Measurements from ENCODE around the gene GAN.
"Not testable (repeated sequence)": the region's sequence is repeated elsewhere in the genome, so short reads cannot be mapped to it uniquely, and the experiment has no call there.

GAN gene

DNA sequence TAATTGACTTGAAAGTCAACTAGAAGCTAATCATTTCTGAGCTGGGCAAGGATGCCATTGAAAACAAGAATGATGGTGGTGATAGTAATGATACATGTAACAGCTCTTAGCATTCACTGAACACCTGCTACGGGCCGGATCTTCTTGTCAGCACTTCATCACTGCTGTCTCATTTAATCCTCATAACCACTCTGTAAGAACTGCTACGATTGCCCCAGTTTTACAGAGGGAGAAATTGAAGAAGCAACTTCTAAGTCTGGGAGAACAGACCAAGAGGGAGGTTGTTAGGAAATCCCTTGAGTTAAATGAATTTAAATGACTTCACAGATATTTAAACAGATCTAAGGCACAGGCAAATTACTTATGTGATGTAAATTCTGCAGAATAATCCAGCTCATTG is 7.0 kb upstream of the GAN start:
- no peak for DNase-seq (ENCODE audit: low read depth in 1 of 2, low spot score in 1 of 2)

GRCh38 chr16:81310045-81310644 is 4.6 kb upstream of the GAN start:
- no peak for DNase-seq (ENCODE audit: low read depth in 1 of 2, low spot score in 1 of 2)

- no peak for DNase-seq (ENCODE audit: low read depth in 1 of 2, low spot score in 1 of 2)
Measured at GRCh38 chr16:81311762-81312161, 3.0 kb upstream of the GAN start.

- DNase-seq (ENCODE audit: low read depth in 1 of 2, low spot score in 1 of 2) = no peak
Measured at GRCh38 chr16:81313701-81314602, 810 bp upstream of the GAN start.

DNA sequence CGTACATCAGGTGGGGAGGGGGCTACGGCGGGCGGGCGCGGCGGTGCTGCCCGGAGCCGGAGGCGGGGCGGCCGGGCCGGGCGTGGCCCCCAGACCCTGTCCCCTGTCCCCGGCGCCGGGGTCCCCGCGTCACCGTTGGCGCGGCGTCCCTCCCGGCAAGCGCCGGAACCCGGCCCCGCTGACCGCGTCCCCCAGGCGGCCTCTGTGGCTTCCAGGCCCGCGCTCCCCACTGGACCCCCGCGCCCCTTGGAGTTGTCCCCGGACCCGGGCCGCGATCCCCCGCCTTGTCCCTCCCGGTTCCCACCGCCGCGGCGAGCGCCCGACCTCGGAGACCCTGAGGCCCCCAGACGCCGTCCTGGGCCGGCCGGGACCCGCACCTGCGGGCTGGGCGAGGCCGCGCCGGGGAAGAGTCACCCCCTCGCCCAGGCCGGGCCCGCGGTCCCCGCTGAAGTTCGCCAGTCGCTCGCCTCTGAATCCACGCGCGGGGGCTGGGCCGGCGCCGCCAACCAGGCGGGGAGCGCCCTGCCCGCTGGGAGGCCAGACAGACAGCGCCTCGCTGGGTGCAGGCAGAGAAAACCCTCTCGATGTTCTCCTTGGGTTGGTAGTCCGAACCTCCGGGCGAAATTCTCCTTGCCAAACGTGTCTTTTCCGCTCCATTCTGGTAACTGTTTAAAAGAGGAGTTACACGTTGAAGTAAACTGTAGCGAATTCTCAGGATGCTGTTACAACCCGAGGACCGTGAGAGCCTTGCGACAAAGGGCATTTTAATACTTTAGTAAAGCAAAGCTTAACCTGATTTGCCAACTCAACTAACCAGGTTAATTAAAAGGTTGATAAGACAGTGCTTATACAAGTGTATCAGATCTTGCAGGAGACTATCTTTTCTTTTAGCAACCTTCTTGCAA is 761 bp downstream of the GAN start:
- peak; percentile 4 to 31 for DNase-seq (ENCODE audit: low read depth in 1 of 2, low spot score in 1 of 2)

GRCh38 chr16:81316176-81316496 is 1.4 kb downstream of the GAN start:
- no peak for DNase-seq (ENCODE audit: low read depth in 1 of 2, low spot score in 1 of 2)

DNA sequence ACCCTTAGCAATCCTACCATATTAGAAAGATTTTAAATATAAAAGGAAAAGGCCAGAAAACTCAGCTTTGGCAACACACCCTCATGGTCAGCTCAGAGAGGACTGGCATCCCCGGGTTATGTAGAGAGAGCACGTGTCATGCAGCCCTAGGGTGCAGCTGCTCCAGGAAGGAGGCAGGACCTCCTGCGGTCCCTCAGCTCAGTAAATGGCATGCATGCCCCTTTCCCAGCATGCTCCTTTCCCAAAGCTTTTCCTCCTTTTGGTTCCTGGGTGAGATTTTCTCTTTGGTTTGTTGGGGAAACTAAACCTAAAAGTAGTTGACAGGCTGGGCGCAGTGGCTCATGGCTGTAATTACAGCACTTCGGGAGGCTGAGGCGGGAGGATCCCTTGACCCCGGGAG is 3.9 kb downstream of the GAN start:
- no peak for DNase-seq (ENCODE audit: low read depth in 1 of 2, low spot score in 1 of 2)

DNA sequence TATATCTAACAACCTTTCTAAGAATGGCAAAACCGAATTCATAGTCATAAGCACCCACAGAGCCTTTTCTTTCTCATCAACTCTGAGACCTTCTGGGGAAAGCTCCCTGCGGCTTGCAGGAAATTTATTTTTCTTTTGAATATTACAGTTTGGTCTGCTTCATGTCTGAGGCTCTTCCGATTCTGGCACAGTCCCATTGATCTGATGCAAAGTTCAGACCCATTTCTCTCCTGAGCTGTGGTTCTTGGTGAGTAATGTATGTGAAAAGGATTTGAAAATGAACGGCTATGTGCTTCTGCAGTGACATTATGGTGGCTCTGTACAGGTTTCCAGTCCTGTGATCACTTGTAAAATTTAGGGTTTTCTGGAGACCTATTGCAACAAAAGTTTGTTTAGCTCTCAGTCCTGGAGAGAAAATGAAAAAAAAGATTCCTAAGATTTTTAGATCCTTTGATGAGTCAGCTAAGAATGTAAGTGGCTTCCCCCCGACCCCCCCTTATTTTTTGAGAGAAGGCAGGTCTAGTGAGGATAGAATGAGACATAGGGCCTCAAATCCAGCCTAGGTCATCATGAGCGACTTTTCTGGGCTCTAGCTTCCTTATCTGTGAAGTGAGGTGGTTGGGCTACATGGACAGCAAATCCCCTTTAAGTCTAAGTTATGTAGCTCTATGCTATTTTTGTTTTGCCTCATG is 4.6 kb downstream of the GAN start:
- DNase-seq (ENCODE audit: low read depth in 1 of 2, low spot score in 1 of 2) = no peak

DNA sequence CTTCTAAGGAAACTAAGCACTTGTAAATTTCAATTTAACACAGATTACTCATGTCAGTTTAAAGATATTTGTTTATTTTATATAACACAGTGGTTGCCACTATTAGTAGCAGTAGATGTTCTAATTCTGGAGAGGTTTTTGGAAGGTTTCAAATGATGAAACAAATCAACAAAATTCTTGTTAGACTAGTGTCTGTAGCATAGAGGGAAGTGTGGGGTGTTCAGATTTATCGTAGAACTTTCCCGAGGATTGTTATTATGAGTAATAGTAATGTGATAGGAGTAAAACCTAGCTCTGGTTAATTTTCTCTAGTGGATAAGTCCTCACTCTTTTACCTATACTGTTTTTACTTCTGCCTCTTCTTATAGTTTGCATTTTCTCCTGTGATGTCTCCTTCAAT is 6.3 kb downstream of the GAN start:
- no peak for DNase-seq (ENCODE audit: low read depth in 1 of 2, low spot score in 1 of 2)

- no peak for DNase-seq (ENCODE audit: low read depth in 1 of 2, low spot score in 1 of 2)
Measured at GRCh38 chr16:81321536-81321935, 6.8 kb downstream of the GAN start.

DNA sequence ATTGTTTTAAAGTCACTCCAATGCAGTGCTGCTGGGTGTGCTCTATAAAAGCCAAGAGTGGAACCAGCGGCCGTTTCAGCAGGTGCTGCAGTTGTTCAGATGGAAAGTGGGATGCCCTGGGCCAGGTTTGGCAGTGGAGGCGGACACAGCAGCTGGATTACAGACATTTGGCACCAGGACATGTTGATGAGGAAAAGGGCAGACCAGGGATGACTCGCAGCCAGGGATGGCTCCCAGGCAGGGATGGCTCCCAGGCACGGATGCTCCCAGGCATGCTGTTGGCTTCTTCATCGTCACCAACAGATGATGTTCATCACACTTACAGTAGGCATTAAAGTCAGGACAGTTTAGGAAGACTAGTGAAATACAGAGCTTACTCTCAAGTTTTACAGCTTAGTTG is 10.0 kb downstream of the GAN start:
- no peak for DNase-seq (ENCODE audit: low read depth in 1 of 2, low spot score in 1 of 2)

DNA sequence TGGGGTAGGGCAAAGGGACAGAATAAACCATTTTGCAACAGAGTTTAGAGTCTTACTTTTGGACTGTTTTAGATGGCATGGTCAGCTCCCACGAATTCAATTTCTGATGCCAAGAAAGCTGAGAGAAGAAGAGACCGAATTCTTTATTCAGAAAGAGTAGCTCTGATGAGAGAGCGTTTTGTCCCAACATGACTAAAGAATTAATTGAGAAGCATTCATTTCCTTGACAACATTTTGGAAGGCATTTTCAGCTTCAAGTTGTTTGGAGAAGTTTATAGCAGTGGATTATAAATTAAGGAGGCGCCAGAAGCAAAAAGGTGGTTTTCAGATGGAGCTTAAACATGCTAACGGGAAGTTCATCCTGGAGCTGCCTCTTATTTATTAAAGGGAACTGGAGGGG is 12.2 kb downstream of the GAN start:
- DNase-seq (ENCODE audit: low read depth in 1 of 2, low spot score in 1 of 2) = no peak

DNA sequence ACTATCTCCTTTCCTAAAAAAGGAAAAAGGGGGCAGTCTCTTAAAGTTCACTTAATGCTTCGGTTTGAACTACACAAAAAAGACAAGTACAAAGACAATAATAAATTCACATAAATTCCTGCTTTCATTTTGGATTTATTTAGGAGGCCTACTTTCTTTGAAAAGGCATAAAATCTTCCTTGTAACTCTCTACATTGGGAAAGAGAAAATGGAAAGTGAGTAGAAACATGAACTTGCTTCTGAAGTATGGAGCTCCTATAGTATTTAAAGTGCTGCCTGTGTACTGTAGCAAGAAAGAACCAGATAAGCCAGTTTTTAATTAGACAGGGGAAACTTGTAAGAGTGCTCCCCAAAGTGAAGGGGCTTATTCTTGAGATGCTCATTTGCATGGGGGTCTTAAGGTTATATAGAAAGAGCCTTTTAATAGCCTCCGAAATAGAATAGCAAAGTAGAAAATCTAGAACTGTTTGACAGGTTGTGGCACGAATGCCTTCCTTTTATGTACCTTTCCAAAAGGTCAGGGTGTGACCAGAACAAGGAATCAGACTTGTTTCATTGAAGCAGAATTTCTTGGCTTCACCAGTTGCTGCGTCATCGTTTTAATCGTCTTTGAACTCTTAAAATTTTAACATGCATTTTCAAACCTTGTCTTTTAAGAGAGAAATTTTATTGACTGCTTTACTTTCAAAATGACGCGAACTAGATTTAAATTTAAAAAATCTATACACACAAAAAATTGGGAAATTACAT is 12.9 kb downstream of the GAN start:
- DNase-seq (ENCODE audit: low read depth in 1 of 2, low spot score in 1 of 2) = no peak

DNA sequence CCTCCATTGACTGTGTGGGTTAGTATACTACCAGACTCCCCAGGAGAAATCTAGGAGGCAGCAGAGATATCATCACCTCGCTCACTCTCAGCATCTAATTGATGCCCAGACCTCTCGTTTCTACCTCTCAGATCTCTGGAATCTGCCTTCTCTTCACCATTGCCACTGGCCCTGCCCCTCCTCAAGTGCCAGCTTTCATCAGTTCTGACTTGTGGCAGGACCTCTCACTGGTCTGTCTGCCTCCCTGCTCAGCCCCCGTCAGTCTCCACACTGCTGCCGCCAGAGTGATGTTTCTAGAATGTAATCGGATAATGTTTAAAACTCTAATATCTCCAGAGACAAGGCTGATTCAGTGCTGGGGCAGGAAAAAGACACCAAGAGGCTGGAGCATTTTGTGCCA is 15.2 kb downstream of the GAN start:
- DNase-seq (ENCODE audit: low read depth in 1 of 2, low spot score in 1 of 2) = no peak

GRCh38 chr16:81333356-81333755 is 18.6 kb downstream of the GAN start:
- DNase-seq (ENCODE audit: low read depth in 1 of 2, low spot score in 1 of 2) = no peak

- DNase-seq (ENCODE audit: low read depth in 1 of 2, low spot score in 1 of 2) = no peak
Measured at GRCh38 chr16:81335669-81336068, 20.9 kb downstream of the GAN start.

DNA sequence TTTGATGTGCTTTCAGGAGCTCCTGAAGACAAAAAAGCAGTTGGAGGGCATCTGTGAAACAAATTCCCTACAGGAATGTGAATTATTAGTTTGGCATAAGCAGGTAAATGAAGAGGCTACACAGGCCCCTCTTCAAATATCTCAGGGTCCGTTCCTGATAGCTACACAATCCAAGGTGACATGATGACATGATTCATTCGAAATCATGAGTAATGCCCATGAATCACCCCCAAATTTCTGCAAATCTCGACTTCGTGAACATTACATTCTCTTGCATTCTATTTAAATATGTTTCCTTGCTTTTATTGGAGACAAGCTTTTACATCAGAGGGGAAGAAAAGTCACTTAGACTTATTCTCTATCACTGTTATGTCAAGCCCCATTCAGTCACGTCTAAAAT is 22.3 kb downstream of the GAN start:
- DNase-seq (ENCODE audit: low read depth in 1 of 2, low spot score in 1 of 2) = no peak

DNA sequence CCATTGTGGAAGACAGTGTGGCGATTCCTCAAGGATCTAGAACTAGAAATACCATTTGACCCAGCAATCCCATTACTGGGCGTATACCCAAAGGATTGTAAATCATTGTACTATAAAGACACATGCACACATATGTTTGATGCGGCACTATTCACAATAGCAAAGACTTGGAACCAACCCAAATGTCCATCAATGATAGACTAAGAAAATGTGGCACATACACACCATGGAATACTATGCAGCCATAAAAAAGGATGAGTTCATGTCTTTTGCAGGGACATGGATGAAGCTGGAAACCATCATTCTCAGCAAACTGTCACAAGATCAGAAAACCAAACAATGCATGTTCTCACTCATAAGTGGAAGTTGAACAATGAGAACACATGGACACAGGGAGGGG is 30.4 kb downstream of the GAN start:
- not testable (repeated sequence) for DNase-seq (ENCODE audit: low read depth in 1 of 2, low spot score in 1 of 2)

DNA sequence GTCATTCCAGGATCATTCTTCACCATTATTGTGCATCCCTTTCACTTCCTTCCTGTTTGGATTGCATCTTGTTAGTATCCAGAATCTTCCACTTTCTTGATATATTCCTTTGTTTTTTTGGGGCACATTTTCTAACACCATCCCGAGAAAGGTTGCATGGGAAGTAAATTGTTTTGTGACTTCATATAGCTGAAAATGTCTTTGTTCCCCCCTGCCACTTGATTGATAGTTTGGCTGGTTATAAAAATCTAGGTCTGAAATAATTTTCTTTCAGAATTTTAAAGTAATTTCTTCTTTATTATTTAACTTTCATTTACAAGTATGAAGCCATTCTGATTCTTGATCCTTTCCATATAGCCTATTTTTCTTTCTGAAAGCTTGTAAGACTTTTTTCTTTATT is 32.7 kb downstream of the GAN start:
- no peak for DNase-seq (ENCODE audit: low read depth in 1 of 2, low spot score in 1 of 2)

- DNase-seq (ENCODE audit: low read depth in 1 of 2, low spot score in 1 of 2) = no peak
Measured at GRCh38 chr16:81349608-81350305, 35.0 kb downstream of the GAN start.
